Kidney glomerular epithelial cell (primary cell): ENCODE results near the gene SNAP47.

Source experiments
- DNase-seq: peaks from one replicate; lab custom pipeline; 2025; lab: John Stamatoyannopoulos, UW

Gene SNAP47

DNA sequence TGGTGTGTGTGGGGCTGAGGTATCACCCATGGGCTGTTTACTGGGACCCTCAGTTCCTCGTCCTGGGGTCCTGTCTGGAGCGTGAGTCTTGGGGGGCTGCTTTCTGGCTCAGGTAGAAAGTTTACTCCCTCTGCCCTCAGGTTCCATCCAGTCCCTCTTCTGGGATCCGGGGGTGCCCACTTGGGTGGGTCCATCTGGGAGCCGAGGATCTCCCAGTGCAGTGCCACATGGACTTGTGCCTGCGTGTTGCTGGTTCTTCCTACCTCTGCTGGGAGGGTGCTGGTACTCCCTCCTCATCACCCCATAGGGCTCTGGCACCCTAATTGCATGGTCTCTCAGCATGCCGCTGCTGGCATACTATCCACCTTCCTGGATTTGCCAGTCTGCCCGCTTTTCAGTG, 14.0 kb downstream of the SNAP47 start:
- DNase-seq, result no peak

DNA sequence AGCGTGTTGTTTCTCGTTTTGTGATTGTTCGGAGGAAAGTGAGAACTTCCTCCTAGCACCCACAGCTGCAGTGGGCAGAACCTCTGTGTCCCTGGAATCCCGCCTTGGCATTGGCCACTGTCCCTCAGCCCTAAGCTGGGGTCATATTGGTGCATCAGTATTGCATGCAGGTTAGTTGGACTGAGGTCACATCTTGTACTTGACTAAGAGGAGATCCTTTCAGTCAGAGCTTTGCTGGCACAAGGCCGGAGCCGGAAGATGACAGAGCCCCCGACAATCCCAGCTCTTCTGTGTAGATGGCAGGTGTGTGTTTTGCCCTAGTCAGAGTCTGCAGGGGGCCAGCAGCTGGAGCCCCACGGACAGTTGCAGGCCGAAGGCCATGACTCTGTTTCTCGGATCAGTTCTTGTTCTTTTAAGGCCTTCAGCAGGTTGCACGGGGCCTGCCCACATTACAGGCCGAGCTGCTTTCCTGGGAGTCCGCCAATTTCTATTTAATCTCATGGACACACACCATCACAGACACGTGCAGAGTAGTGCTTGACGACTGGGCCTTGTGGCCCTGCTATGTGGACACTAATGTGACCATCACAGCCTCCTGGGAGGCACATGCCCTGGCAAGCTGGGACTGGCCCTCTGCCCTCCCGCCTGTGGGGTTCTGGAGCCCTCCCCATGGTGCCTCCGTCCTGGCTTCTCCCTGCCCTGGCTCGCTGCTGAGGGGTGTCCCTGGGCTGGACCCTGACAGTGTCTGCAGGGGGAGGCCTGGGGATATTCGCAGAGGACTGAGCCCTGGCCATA, 14.9 kb downstream of the SNAP47 start:
- no peak for DNase-seq

GRCh38 chr1:227753999-227754711, 18.9 kb downstream of the SNAP47 start:
- DNase-seq, result no peak

- no peak for DNase-seq
These were observed 19.7 kb downstream of the SNAP47 start for GRCh38 chr1:227754958-227755357.

GRCh38 chr1:227756172-227756959, 21.1 kb downstream of the SNAP47 start:
- no peak for DNase-seq

- no peak for DNase-seq
These were observed 22.5 kb downstream of the SNAP47 start for GRCh38 chr1:227757781-227758180.

DNA sequence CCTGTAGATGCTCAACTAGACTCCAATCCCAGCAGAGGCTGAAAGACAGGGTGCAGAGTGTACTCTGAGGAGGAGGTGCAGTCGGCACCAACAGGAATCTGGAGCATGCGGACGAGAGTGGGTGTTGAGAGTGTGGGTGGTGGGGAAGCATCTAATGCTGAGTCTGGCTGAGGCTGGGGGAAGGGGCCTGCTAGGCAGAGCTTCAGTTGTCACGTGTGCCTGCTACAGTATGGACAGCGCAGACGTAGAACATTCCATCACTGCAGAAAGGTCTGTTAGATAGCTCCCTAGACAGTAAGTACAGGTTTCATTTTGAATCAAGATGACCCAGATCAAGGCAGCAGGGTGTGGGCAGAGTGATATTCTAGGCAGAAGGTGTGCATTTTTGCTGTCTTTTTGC, 23.1 kb downstream of the SNAP47 start:
- no peak for DNase-seq

GRCh38 chr1:227759341-227760300, 24.4 kb downstream of the SNAP47 start:
- peak; percentile 91 for DNase-seq

GRCh38 chr1:227760377-227760776, 25.1 kb downstream of the SNAP47 start:
- DNase-seq, result no peak

GRCh38 chr1:227761621-227762230, 26.5 kb downstream of the SNAP47 start:
- no peak for DNase-seq

- peak; percentile 33 for DNase-seq
These were observed 27.1 kb downstream of the SNAP47 start for GRCh38 chr1:227762231-227762911.

- no peak for DNase-seq
These were observed 28.2 kb downstream of the SNAP47 start for GRCh38 chr1:227763246-227764018.

GRCh38 chr1:227764019-227764391, 28.8 kb downstream of the SNAP47 start:
- no peak for DNase-seq

- no peak for DNase-seq
These were observed 30.2 kb downstream of the SNAP47 start for GRCh38 chr1:227765261-227766014.

GRCh38 chr1:227766015-227766634, 30.9 kb downstream of the SNAP47 start:
- DNase-seq, result no peak

GRCh38 chr1:227766653-227767277, 31.5 kb downstream of the SNAP47 start:
- no peak for DNase-seq

DNA sequence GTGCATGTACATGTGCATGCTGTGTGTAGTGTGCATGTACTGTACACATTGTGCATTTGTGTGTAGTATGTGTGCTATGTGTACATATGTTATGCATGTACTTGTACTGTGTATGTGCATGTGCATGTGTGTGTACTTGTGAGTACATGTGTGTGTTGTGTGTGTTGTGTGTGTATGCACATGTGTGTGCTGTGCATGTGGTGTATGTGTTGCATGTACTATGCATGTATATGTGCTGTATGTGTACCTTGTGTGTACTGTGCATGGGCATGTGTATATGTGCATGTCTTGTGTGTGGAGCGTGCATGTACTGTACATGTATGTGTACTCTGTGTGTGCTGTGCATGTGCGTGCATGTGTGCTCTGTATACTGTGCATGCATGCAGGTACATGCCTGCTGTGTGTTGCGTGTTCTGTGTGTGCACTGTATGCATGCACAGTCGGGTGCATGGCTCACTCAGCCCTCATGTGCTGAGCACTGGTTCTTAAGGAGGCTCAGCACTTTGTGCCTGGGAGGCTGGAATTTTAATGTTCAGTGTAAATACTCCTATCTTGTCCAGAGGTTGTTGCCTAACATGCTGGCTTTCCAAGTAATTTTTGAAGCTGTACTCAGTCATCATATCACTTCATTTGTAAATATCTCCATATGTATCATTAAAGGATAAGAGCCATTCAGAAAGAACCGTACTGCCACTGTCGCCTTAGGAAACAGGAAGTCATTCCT, 32.3 kb downstream of the SNAP47 start:
- no peak for DNase-seq

DNA sequence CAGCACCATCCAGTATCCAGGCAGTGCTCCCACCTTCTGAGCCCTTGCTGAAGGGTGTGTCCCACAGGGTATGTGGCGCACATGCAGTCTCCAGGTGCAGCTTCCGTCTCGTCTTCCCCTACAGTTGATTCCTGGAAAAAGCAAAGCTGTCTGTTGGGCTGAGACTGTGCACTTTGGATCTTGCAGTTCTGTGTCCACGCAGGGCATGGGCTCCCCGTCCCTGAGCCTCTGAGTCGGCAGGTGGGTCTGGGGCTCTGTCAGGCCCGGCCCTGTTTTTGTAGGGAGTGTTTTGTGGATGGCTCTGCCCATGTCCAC, 32.8 kb downstream of the SNAP47 start:
- DNase-seq, result no peak
